Lower leg skin (tissue), 4 donors: ENCODE results near the gene INHBC. TPM values are rescaled to one million over a fixed set of nuclear protein-coding genes. Genes with fewer than 3 reads are reported as not detected.

Experiments used
- DNase-seq, 2 donors: peaks; one replicate each; pipeline ENCODE4 v3.0.0-alpha.2; 2019; ENCODE audit warnings: low spot score in 2 of 2
- H3K4me3 ChIP-seq: fragments of 200-600 bp; sonication (generic); 2 replicates; pipeline ENCODE4 v1.5.1; 2017; ENCODE audit warnings: mild to moderate bottlenecking, low read depth; ENCODE audit not compliant: poor library complexity, severe bottlenecking
- CTCF ChIP-seq, 3 donors: fragments of 450-650 bp; IDR thresholded peaks; one replicate each; pipeline ENCODE4 v1.5.1; 2016; ENCODE audit warnings: antibody characterized with exemption in 3 of 3, mild to moderate bottlenecking in 3 of 3, moderate library complexity in 2 of 3
- POLR2A ChIP-seq, 2 donors: fragments of 450-650 bp; IDR thresholded peaks; one replicate each; pipeline ENCODE4 v1.6.1; 2016 to 2017; ENCODE audit warnings: antibody characterized with exemption in 2 of 2, mild to moderate bottlenecking in 1 of 2, moderate library complexity in 1 of 2
- WGBS, 2 donors: methylation state at CpG; one replicate each; pipeline ENCODE4 v1.1.5; 2018; 5-methylcytosine and 5-hydroxymethylcytosine counted together
- intact Hi-C: fragments of 100-400 bp; cut with DNase I; formaldehyde crosslinking; loops from one replicate; pipeline ENCODE4 v1.15.0; 2023; ENCODE audit warnings: low total_unique reads
- total RNA-seq, 4 donors: library from RNA; depleted of rRNA; stranded (reverse); fragments of >200 nt; gene quantifications; one replicate each; pipeline ENCODE4 v1.1.0, GENCODE V29; 2016

The INHBC gene
- total RNA-seq, 4 donors from 2014 or later: not detected

GRCh38 chr12:57473886-57474285 is 39.3 kb downstream of the INHBC start:
- intact Hi-C loops: no loop called here
- WGBS, 2 donors: 87 to 89% methylated on average over 5 of the region's 5 CpGs
- no peak overlapping the region for H3K4me3 ChIP-seq
- TF ChIP-seq POLR2A (IDR thresholded peaks at IDR 0.05): no peak
- TF ChIP-seq CTCF (IDR thresholded peaks at IDR 0.05): no peak
- DNase-seq: no peak

GRCh38 chr12:57474430-57474829 is 39.8 kb downstream of the INHBC start:
- 79 to 81% methylated on average over 8 of the region's 8 CpGs for WGBS, 2 donors
- intact Hi-C loops: no loop called here
- H3K4me3 ChIP-seq: no peak overlapping the region
- no peak for DNase-seq
- TF ChIP-seq POLR2A (IDR thresholded peaks at IDR 0.05) (no peak), CTCF (IDR thresholded peaks at IDR 0.05) (no peak)

GRCh38 chr12:57474862-57475261 is 40.3 kb downstream of the INHBC start:
- TF ChIP-seq POLR2A (IDR thresholded peaks at IDR 0.05) (no peak), CTCF (IDR thresholded peaks at IDR 0.05) (no peak)
- whole genome bisulfite sequencing, 2 donors: 33 to 63% methylated on average over 7 of the region's 7 CpGs
- intact Hi-C loops: no loop called here
- DNase-seq: no peak
- no peak overlapping the region for H3K4me3 ChIP-seq

GRCh38 chr12:57475271-57476161 is 40.9 kb downstream of the INHBC start:
- intact Hi-C loops: no loop called here
- WGBS, 2 donors: 7 to 10% methylated on average over 61 to 77 of the region's 84 CpGs
- H3K4me3 ChIP-seq: no peak overlapping the region
- no peak for DNase-seq
- TF ChIP-seq POLR2A (IDR thresholded peaks at IDR 0.05) (no peak), CTCF (IDR thresholded peaks at IDR 0.05) (no peak)

- intact Hi-C loops: no loop called here
- H3K4me3 ChIP-seq: no peak overlapping the region
- no peak for DNase-seq
- TF ChIP-seq POLR2A (IDR thresholded peaks at IDR 0.05) (no peak), CTCF (IDR thresholded peaks at IDR 0.05) (no peak)
- 25 to 27% methylated on average over 29 of the region's 29 CpGs for WGBS, 2 donors
Observed at GRCh38 chr12:57476162-57476992, 41.8 kb downstream of the INHBC start.
